KMS-11 (cell line): ENCODE data around the gene CD72.

Experiments
- H2AFZ ChIP-seq: fragments of 200-600 bp; sonication (generic); 2 replicates; pipeline ENCODE4 v1.6.1; 2016; ENCODE audit warnings: antibody characterized with exemption, mixed run types, low read depth
- H3K27ac ChIP-seq: fragments of 200-600 bp; sonication (generic); 2 replicates; pipeline ENCODE4 v1.6.1; 2016; ENCODE audit warnings: mild to moderate bottlenecking, mixed run types
- H3K27me3 ChIP-seq: fragments of 200-600 bp; sonication (generic); 2 replicates; pipeline ENCODE4 v1.6.1; 2017; ENCODE audit warnings: mild to moderate bottlenecking, low read depth, mixed run types, moderate library complexity; ENCODE audit not compliant: insufficient read depth
- H3K36me3 ChIP-seq: fragments of 200-600 bp; sonication (generic); 2 replicates; pipeline ENCODE4 v1.6.1; 2017; ENCODE audit warnings: mild to moderate bottlenecking, mixed run types; ENCODE audit not compliant: insufficient read depth
- H3K4me1 ChIP-seq: fragments of 200-600 bp; sonication (generic); 2 replicates; pipeline ENCODE4 v1.6.1; 2016; ENCODE audit warnings: mild to moderate bottlenecking, low read depth, mixed run types; ENCODE audit not compliant: poor library complexity, severe bottlenecking
- H3K4me2 ChIP-seq: fragments of 200-600 bp; sonication (generic); 2 replicates; pipeline ENCODE4 v1.7.0; 2016; ENCODE audit warnings: mild to moderate bottlenecking, mixed run types
- H3K4me3 ChIP-seq: fragments of 200-600 bp; sonication (generic); IDR thresholded peaks from 2 replicates; pipeline ENCODE4 v1.6.1; 2017; ENCODE audit warnings: low read depth, low read length, mixed read lengths; ENCODE audit not compliant: insufficient read depth
- H3K79me2 ChIP-seq: fragments of 200-600 bp; sonication (generic); 2 replicates; pipeline ENCODE4 v1.6.1; 2016; ENCODE audit warnings: low read depth, mixed run types; ENCODE audit not compliant: insufficient read depth
- H3K9ac ChIP-seq: fragments of 200-600 bp; sonication (generic); 2 replicates; pipeline ENCODE4 v1.6.1; 2016; ENCODE audit warnings: mild to moderate bottlenecking, mixed run types
- H4K20me1 ChIP-seq: fragments of 200-600 bp; sonication (generic); 2 replicates; pipeline ENCODE4 v1.6.1; 2016; ENCODE audit warnings: mild to moderate bottlenecking, mixed run types; ENCODE audit not compliant: insufficient read depth
- CTCF ChIP-seq: fragments of 200-600 bp; sonication (generic); conservative IDR thresholded peaks from 2 replicates; pipeline ENCODE4 v1.6.1; 2017; ENCODE audit warnings: low read depth, mild to moderate bottlenecking, antibody characterized with exemption, low read length, moderate library complexity, mixed read lengths

Gene CD72

GRCh38 chr9:35652829-35653209 lies 34.6 kb upstream of the CD72 start:
- no peak overlapping the region for H3K9ac ChIP-seq
- H3K4me1 ChIP-seq: peaks cover 7% of the 10 kb centered on the region
- H2AFZ ChIP-seq: no peak overlapping the region
- no peak for TF ChIP-seq CTCF
- H3K27ac ChIP-seq: no peak overlapping the region
- H3K79me2 ChIP-seq: no peaks in the 10 kb centered on the region
- H3K4me2 ChIP-seq: no peak overlapping the region
- H4K20me1 ChIP-seq: no peaks in the 10 kb centered on the region
- no peak overlapping the region for H3K4me3 ChIP-seq
- no peaks in the 10 kb centered on the region for H3K27me3 ChIP-seq
- no peaks in the 10 kb centered on the region for H3K36me3 ChIP-seq

GRCh38 chr9:35651956-35652828 lies 34.0 kb upstream of the CD72 start:
- no peak overlapping the region for H3K4me2 ChIP-seq
- no peak overlapping the region for H3K4me3 ChIP-seq
- peaks cover 9% of the 10 kb centered on the region for H3K4me1 ChIP-seq

GRCh38 chr9:35650341-35651158 lies 32.3 kb upstream of the CD72 start, which contains the start of gene SIT1:
Gene SIT1, minus strand, starts transcription at chr9:35650931. Its CDS starts 78 bp downstream, at chr9:35650853.
- Histone ChIP-seq H2AFZ (no peak within 1 kb of the TSS), H3K27me3 (no peaks in the 10 kb centered on the region), H3K4me3 (no peak within 1 kb of the TSS), H3K36me3 (no peaks in the 10 kb centered on the region), H3K4me2 (no peak within 1 kb of the TSS), H3K27ac (no peak within 1 kb of the TSS), H3K4me1 (peaks cover 16% of the 10 kb centered on the region), H4K20me1 (no peaks in the 10 kb centered on the region), H3K9ac (no peak within 1 kb of the TSS), H3K79me2 (no peaks in the 10 kb centered on the region)
- TF ChIP-seq CTCF: no peak

More at GRCh38 chr9:35651956-35652828, 34.0 kb upstream of the CD72 start:
- no peaks in the 10 kb centered on the region for H3K36me3 ChIP-seq
- H4K20me1 ChIP-seq: no peaks in the 10 kb centered on the region
- TF ChIP-seq CTCF: no peak
- no peaks in the 10 kb centered on the region for H3K79me2 ChIP-seq
- H3K27me3 ChIP-seq: no peaks in the 10 kb centered on the region
- no peak overlapping the region for H2AFZ ChIP-seq
- H3K9ac ChIP-seq: no peak overlapping the region
- no peak overlapping the region for H3K27ac ChIP-seq

- no peak for TF ChIP-seq CTCF
- H3K36me3 ChIP-seq: no peaks in the 10 kb centered on the region
- no peak overlapping the region for H2AFZ ChIP-seq
- H3K4me1 ChIP-seq: peaks cover 17% of the 10 kb centered on the region
- no peak overlapping the region for H3K27ac ChIP-seq
- no peaks in the 10 kb centered on the region for H3K79me2 ChIP-seq
- H3K4me2 ChIP-seq: no peak overlapping the region
- no peaks in the 10 kb centered on the region for H3K27me3 ChIP-seq
- no peak overlapping the region for H3K4me3 ChIP-seq
- H4K20me1 ChIP-seq: no peaks in the 10 kb centered on the region
- H3K9ac ChIP-seq: no peak overlapping the region
These were observed 31.5 kb upstream of the CD72 start for GRCh38 chr9:35649431-35650340.
